Sigmoid colon (tissue), 7 donors: ENCODE results near the gene PSMB7. TPM values are rescaled to one million over a fixed set of nuclear protein-coding genes. Genes with fewer than 3 reads are reported as not detected.

Source experiments
- DNase-seq: peaks from one replicate; pipeline ENCODE4 v3.0.0-alpha.2; 2019
- H3K27ac ChIP-seq, 4 donors: fragments of 200-600 bp; sonication (generic); one replicate each; pipeline ENCODE4 v1.5.1; 2016 to 2019; ENCODE audit warnings: mild to moderate bottlenecking in 1 of 4
- H3K27me3 ChIP-seq, 3 donors: fragments of 200-600 bp; sonication (generic); one replicate each; pipeline ENCODE4 v1.5.1; 2019; ENCODE audit warnings: mild to moderate bottlenecking in 1 of 3
- H3K36me3 ChIP-seq, 4 donors: fragments of 200-600 bp; sonication (generic); one replicate each; pipeline ENCODE4 v1.5.1; 2016 to 2019
- H3K4me1 ChIP-seq, 4 donors: fragments of 200-600 bp; sonication (generic); one replicate each; pipeline ENCODE4 v1.5.1; 2017 to 2019
- H3K4me3 ChIP-seq, 4 donors: fragments of 200-600 bp; sonication (generic); one replicate each; pipeline ENCODE4 v1.5.1; 2017 to 2019; ENCODE audit warnings: mild to moderate bottlenecking in 2 of 4, moderate library complexity in 1 of 4
- H3K9me3 ChIP-seq, 4 donors: fragments of 200-600 bp in 3 of 4; sonication (generic) in 3 of 4; one replicate each; pipeline versions ENCODE4 v1.5.1 to v1.6.1; 2013 to 2019
- EP300 ChIP-seq, 4 donors: sonication (generic); formaldehyde crosslinking; IDR thresholded peaks; one replicate each; pipeline ENCODE4 v1.6.1; 2017; ENCODE audit warnings: antibody characterized with exemption in 4 of 4
- POLR2A ChIP-seq, 2 donors: fragments of 450-650 bp; IDR thresholded peaks; one replicate each; pipeline ENCODE4 v1.6.1; 2016; ENCODE audit warnings: antibody characterized with exemption in 2 of 2, mild to moderate bottlenecking in 2 of 2, moderate library complexity in 2 of 2
- POLR2AphosphoS5 ChIP-seq, 4 donors: sonication (generic); formaldehyde crosslinking; IDR thresholded peaks; one replicate each; pipeline ENCODE4 v1.6.1; 2017; ENCODE audit warnings: antibody characterized with exemption in 4 of 4
- WGBS, 2 donors: extraction: QIAGEN DNeasy Blood & Tissue Kit; methylation state at CpG; one replicate each; pipeline ENCODE4 v1.1.7; 2013; 5-methylcytosine and 5-hydroxymethylcytosine counted together
- intact Hi-C: fragments of 100-400 bp; cut with DNase I; formaldehyde crosslinking; loops from one replicate; pipeline ENCODE4 v1.15.1; 2023
- polyA plus RNA-seq, 3 donors: library from polyadenylated mRNA; stranded (reverse); fragments of 200-250 nt; gene quantifications; one replicate each; pipeline ENCODE4 v1.2.3, GENCODE V29; 2013
- total RNA-seq, 4 donors: library from RNA; depleted of rRNA; stranded (reverse); fragments of >200 nt; gene quantifications; one replicate each; pipeline ENCODE4 v1.1.0, GENCODE V29; 2016
- TF ChIP-seq, protein P1 (sequence below), 4 experiments: fragments of 450-650 bp in 3 of 4; fragments of 200-600 bp in 1 of 4; IDR thresholded peaks; one replicate each; pipeline ENCODE4 v1.5.1; 2016 to 2019; ENCODE audit warnings: antibody characterized with exemption in 4 of 4, mild to moderate bottlenecking in 3 of 4, moderate library complexity in 2 of 4
- donor health status: healthy with polysubstance abuse.
- donor health status: Bipolar disorder and iron deficiency.
- donor health status: healthy.

PSMB7 gene
- total and polyA plus RNA-seq, 7 donors: 136 to 179 (median 171) TPM

DNA sequence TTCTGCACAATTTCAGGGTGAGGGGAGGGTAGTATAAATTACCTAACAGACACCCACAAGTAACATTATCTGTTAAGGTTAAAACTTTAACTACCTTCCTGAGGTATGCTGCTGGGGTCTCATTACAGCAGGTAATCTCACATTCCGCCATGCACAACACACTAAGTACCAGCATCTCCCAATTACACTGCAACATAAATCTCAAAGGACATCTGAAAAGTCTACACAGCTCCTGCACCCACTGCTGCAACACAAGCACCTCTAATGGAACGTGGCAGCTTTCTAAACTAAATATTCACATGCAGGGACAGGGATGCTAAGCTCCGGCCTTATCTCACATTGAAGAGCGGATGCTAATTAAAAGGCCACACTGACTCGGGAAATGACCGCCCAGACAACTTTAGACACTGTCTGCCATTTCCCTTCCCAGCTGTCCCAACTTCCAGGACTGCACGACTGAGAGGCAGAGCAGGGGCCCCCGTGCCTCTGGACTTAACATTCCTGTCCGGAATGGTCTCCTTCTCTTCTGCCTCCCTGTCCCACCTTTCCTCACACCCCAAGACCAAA is 45.9 kb downstream of the PSMB7 start:
- no peak overlapping the region for H3K4me3 ChIP-seq
- intact Hi-C loops: no loop called here
- no peak for TF ChIP-seq EP300 (IDR thresholded peaks at IDR 0.05)
- no peak for TF ChIP-seq POLR2AphosphoS5 (IDR thresholded peaks at IDR 0.05)
- TF ChIP-seq, protein P1, sequence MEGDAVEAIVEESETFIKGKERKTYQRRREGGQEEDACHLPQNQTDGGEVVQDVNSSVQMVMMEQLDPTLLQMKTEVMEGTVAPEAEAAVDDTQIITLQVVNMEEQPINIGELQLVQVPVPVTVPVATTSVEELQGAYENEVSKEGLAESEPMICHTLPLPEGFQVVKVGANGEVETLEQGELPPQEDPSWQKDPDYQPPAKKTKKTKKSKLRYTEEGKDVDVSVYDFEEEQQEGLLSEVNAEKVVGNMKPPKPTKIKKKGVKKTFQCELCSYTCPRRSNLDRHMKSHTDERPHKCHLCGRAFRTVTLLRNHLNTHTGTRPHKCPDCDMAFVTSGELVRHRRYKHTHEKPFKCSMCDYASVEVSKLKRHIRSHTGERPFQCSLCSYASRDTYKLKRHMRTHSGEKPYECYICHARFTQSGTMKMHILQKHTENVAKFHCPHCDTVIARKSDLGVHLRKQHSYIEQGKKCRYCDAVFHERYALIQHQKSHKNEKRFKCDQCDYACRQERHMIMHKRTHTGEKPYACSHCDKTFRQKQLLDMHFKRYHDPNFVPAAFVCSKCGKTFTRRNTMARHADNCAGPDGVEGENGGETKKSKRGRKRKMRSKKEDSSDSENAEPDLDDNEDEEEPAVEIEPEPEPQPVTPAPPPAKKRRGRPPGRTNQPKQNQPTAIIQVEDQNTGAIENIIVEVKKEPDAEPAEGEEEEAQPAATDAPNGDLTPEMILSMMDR (IDR thresholded peaks at IDR 0.05): no peak
- no peak for TF ChIP-seq POLR2A (IDR thresholded peaks at IDR 0.05)
- 90 to 95% methylated on average over 9 of the region's 9 CpGs for WGBS, 2 donors
- H3K27ac ChIP-seq: no peak overlapping the region
- H3K9me3 ChIP-seq: no peaks in the 10 kb centered on the region
- H3K4me1 ChIP-seq: peaks cover 0 to 8% (median 0%) of the 10 kb centered on the region in 4 donors
- no peak for DNase-seq
- H3K27me3 ChIP-seq: no peaks in the 10 kb centered on the region
- H3K36me3 ChIP-seq: peaks cover 0 to 7% (median 0%) of the 10 kb centered on the region in 4 donors

- intact Hi-C loops: no loop called here
- H3K27me3 ChIP-seq: no peaks in the 10 kb centered on the region
Observed at GRCh38 chr9:124368692-124369091, 46.5 kb downstream of the PSMB7 start.

GRCh38 chr9:124366476-124367220 is 48.6 kb downstream of the PSMB7 start:
- Histone ChIP-seq H3K36me3 (peaks cover 0 to 7% (median 0%) of the 10 kb centered on the region in 4 donors), H3K9me3 (no peaks in the 10 kb centered on the region), H3K27me3 (no peaks in the 10 kb centered on the region), H3K4me1 (peaks cover 0 to 14% (median 6%) of the 10 kb centered on the region in 4 donors), H3K27ac (no peak overlapping the region), H3K4me3 (no peak overlapping the region)
- TF ChIP-seq POLR2AphosphoS5 (IDR thresholded peaks at IDR 0.05) (no peak), POLR2A (IDR thresholded peaks at IDR 0.05) (no peak), EP300 (IDR thresholded peaks at IDR 0.05) (no peak)
- TF ChIP-seq, protein P1 (IDR thresholded peaks at IDR 0.05): no peak
- intact Hi-C loops: no loop called here
- DNase-seq: no peak
- WGBS, 2 donors: 92 to 93% methylated on average over 10 of the region's 10 CpGs

More at GRCh38 chr9:124368692-124369091, 46.5 kb downstream of the PSMB7 start:
- TF ChIP-seq, protein P1 (IDR thresholded peaks at IDR 0.05): no peak
- TF ChIP-seq POLR2AphosphoS5 (IDR thresholded peaks at IDR 0.05) (no peak), POLR2A (IDR thresholded peaks at IDR 0.05) (no peak), EP300 (IDR thresholded peaks at IDR 0.05) (no peak)
- Histone ChIP-seq H3K4me3 (no peak overlapping the region), H3K9me3 (no peaks in the 10 kb centered on the region), H3K4me1 (peaks cover 0 to 8% (median 0%) of the 10 kb centered on the region in 4 donors), H3K36me3 (peaks cover 0 to 7% (median 0%) of the 10 kb centered on the region in 4 donors), H3K27ac (no peak overlapping the region)
- DNase-seq: no peak
- 82 to 87% methylated on average over 3 of the region's 3 CpGs for WGBS, 2 donors

DNA sequence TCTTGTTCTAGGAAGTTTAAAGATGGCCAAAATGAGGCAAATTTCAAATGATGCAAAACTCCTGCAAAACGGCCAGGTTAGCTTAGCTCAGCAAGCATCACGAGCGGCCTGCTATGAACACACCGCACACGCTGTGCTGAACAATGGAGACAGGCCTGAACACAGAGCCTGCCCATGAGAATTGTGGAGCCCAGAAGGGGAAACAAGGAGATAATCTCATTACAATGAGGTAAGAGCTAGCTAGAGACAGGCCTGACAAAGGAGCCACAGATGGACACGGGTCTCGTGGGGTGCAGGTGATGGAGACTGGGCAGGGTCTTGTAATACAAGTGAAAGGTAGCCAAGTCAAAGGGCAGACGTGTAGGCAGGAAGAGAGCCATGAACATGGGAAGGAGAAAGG is 50.2 kb downstream of the PSMB7 start:
- Histone ChIP-seq H3K36me3 (peaks cover 0 to 9% (median 0%) of the 10 kb centered on the region in 4 donors), H3K9me3 (no peaks in the 10 kb centered on the region), H3K4me3 (no peak overlapping the region), H3K27ac (no peak overlapping the region), H3K4me1 (peaks cover 0 to 12% (median 11%) of the 10 kb centered on the region in 4 donors), H3K27me3 (no peaks in the 10 kb centered on the region)
- TF ChIP-seq POLR2AphosphoS5 (IDR thresholded peaks at IDR 0.05) (no peak), EP300 (IDR thresholded peaks at IDR 0.05) (no peak)
- intact Hi-C loops: no loop called here
- DNase-seq: no peak
- WGBS, 2 donors: 81 to 89% methylated on average over 8 of the region's 8 CpGs

DNA sequence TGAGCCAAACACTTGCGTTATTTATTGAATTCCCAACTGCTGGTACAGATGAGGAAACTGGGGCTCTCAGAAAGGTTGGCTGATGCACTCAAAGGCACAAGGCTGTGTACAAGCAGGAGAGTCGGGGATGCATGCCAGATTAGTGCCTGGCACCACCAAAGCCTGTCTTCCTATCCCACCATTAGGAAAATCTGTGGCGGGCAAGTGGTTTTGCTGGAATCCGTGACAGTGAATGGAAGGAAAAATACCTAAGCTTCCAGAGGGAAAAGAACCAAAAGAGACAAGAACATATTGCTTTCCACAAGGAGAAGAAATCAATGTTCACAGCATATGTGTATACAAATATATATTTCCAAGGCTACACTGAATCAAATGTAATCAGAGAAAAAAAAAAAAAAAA is 51.1 kb downstream of the PSMB7 start:
- Histone ChIP-seq H3K36me3 (peaks cover 0 to 10% (median 0%) of the 10 kb centered on the region in 4 donors), H3K27ac (no peak overlapping the region), H3K9me3 (no peaks in the 10 kb centered on the region), H3K4me1 (peaks cover 0 to 12% (median 11%) of the 10 kb centered on the region in 4 donors), H3K27me3 (no peaks in the 10 kb centered on the region), H3K4me3 (no peak overlapping the region)
- intact Hi-C loops: no loop called here
- DNase-seq: no peak
- TF ChIP-seq, protein P1 (IDR thresholded peaks at IDR 0.05): no peak
- TF ChIP-seq POLR2AphosphoS5 (IDR thresholded peaks at IDR 0.05) (no peak), POLR2A (IDR thresholded peaks at IDR 0.05) (no peak), EP300 (IDR thresholded peaks at IDR 0.05) (no peak)
- WGBS, 2 donors: 93 to 95% methylated on average over 4 of the region's 4 CpGs
